Limb (tissue), 2 donors: ENCODE data around the gene PJA2.

Experiments
- DNase-seq, 2 donors: peaks; one replicate each; pipeline ENCODE4 v3.0.0-alpha.2; 2016; ENCODE audit errors: extremely low spot score in 2 of 2

PJA2 gene

GRCh38 chr5:109410389-109411148 is 795 bp upstream of the PJA2 start:
- DNase-seq: peak in 1 of 2 donors; percentile 80

DNA sequence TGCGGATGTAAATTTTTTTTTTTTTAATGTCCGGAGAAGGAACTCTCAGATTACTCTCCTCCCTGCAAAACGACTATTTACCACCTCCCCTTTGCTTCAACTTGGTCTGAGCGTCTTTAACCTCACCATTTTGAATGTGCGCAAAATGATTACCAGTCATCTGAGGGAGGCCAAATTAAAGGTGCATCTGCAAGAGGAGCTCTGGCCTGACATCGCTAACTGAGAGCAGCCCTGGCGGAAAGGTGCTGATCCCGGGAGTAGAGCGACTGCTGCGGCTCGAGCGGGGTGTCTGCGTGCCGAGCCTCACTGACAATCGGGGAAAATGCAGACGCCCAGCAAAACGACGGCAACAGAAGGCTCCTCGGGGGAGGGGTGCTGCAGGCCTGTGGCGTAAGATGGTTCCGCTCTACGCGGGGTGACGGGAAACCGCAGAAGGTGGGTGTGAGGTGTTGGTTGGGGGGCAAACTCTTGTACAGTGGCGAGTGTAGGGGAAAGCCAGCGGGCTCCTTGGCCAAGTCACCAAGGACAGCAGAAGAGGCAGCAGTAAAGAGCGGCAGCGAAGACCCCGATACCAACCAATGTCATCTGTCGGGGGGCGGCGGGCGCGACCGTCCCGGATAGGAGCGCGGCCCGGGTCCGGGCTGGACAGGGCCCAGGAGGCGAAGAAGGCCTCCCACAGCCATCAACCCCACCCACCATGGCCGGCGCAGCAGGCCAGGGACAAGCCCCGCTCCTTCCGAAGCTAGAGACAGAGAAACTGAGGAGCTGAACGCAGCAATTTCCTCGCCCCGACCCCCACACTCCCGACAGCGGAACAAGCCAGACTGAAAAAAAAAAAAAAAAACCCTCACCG is 557 bp downstream of the PJA2 start:
- peak; percentile 62 to 82 for DNase-seq

DNA sequence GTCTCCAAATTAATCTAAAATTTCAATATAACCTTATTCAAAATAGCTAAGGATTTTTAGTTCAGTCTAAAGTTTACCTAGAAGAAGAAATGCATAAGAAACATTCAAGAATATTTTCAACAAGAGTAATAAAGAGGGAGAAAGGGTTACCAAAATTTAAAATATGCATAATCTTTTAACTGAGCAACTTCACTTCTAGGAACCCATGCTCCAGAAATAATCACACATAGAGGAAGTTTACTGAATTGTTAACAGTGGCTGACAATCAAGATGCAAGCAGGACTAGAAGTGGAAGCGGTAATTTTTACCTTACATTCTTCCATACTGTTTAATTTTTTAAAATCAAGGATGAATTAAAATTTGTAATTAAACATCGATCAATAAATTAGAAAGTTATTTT is 1.9 kb downstream of the PJA2 start:
- no peak for DNase-seq

- no peak for DNase-seq
Measured at GRCh38 chr5:109406719-109407118, 3.1 kb downstream of the PJA2 start.

- no peak for DNase-seq
Measured at GRCh38 chr5:109404428-109404960, 5.3 kb downstream of the PJA2 start.

DNA sequence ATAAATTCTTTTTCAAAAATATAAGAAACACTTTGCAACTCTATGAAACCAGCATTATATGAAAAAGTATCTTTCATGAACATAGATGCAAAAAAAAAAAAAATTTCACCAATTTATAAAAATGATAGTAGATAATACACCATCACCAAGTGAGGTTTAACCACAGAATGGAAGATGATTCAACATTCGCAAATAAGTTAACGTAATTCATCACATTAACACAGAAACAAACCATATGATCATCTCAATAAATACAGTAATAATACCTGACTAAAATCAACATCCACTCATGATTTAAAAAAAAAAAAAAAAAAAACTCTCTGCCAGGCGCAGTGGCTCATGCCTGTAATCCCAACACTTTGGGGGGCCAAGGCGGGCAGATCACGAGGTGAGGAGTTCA is 6.3 kb downstream of the PJA2 start:
- no peak for DNase-seq

DNA sequence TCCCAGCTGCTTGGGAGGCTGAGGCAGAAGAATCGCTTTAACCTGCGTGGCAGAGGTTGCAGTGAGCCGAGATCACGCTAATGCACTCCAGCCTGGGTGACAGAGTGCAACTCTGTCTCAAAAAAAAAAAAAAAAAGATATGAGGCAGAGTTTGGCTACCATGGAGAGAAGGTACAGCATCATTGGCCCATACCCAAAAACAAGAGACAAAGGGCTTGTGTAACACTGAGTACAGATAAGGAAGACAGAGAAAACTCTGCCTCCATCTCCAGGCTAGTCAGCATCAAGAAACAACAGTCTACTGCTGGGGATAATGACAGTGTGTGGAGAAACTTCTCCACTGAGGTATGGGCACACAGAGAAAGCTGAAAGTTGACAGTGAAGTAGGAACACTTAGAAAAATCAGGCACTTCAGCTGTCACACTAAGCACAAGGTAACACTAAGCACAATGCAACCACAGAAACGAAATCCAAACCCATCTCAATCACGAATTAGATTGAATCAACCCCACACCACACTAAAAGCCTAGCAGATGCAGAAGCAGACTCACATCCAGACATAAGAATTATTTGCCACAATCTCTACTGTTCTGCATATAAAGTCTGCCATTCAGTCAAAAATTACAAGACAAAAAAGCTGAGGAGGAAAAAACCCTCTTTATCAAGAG is 10.5 kb downstream of the PJA2 start:
- DNase-seq: no peak

GRCh38 chr5:109396965-109397364 is 12.8 kb downstream of the PJA2 start:
- no peak for DNase-seq

- no peak for DNase-seq
Measured at GRCh38 chr5:109394806-109395205, 15.0 kb downstream of the PJA2 start.

DNA sequence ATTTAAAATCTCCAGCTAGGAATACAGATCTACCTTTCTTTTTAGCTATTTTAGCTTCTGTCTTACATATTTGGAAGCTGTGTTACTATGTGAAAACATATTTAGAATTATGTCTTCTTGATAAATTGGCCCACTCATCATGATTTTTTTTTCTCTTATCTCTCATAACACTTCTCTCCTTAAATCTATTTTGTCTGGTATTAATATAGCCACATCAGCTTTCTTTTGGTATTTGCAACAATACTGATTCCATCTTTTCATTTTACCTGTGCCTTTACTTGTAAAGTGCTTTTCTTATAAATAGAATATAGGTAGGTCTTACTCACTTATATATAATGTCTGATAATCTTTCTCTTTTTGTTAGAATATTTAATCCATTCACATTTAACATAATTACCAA is 19.6 kb downstream of the PJA2 start:
- no peak for DNase-seq

GRCh38 chr5:109388407-109388806 is 21.4 kb downstream of the PJA2 start:
- no peak for DNase-seq

GRCh38 chr5:109387408-109387974 is 22.3 kb downstream of the PJA2 start:
- no peak for DNase-seq

GRCh38 chr5:109378095-109378494 is 31.7 kb downstream of the PJA2 start:
- no peak for DNase-seq

GRCh38 chr5:109374625-109375024 is 35.1 kb downstream of the PJA2 start:
- DNase-seq: no peak

DNA sequence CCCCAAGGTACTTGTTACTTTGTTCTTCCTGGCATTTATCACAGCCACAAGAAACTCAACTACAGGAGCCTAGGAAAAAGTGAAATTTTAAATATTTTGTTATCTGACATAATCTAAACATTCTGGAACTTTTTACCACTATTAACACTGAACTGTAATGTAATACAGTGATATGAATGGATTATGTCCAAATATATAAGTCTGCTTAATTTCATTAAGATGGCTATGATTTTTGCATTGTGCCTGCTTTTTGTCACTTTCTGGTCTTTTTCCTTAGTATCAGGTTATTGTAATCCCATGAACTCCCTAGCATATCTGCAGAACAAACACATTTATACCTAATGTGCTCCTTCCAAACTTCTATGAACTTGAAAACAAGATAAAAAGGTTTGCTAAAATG is 35.8 kb downstream of the PJA2 start:
- DNase-seq: no peak

GRCh38 chr5:109370343-109370742 is 39.4 kb downstream of the PJA2 start:
- no peak for DNase-seq

GRCh38 chr5:109365653-109366052 is 44.1 kb downstream of the PJA2 start:
- no peak for DNase-seq

DNA sequence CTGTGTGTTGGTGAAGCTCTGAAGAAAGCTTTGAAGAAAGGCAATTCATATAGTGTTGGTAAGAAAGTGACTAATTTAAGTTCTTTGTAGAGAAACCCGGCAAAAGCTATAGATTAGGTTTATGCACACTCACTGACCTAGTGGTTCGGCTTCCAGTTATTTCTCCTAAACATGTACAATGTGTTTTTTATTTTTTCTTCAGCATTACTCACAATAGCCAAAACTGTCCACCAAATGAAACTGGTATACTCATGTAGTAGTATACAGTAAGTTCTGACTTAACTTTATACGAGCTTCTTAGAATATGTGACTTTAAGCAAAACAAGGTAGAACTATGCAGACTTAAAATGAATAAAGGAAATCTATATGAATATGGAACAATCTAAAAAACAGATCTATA is 44.8 kb downstream of the PJA2 start:
- DNase-seq: no peak

DNA sequence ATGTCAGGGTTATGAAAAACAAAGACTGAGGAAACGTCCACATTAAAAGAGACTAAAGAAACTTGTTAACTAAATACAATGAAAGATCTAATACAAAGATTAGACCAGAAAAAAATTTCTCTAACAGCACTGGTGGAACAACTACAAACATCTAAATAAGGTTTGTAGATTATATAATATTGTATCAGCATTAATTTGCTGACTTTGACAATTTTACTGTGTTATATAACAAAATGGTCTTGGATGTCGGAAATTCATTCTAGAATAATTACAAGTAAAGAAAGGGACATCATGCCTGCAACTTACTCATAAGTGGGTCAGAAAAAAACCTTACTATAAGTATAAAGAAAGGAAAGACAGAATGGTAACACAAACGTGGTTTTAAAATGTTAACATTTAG is 50.1 kb downstream of the PJA2 start:
- no peak for DNase-seq

DNA sequence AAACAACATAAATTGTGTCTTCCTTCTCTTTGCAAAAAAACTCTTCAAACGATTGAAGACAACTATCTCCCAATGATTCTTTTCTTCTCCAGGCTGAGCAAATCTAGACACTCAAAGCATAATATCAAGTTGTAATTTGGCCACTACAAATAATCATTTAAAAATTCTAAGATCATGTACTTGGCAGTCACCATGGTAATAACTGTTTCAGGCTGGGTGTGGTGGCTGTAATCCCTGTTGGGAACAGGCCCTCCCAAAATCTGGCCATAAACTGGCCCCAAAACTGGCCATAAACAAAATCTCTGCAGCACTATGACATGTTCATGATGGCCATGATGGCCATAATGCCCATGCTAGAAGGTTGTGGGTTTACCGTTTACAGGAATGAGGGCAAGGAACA is 52.0 kb downstream of the PJA2 start:
- DNase-seq: no peak

DNA sequence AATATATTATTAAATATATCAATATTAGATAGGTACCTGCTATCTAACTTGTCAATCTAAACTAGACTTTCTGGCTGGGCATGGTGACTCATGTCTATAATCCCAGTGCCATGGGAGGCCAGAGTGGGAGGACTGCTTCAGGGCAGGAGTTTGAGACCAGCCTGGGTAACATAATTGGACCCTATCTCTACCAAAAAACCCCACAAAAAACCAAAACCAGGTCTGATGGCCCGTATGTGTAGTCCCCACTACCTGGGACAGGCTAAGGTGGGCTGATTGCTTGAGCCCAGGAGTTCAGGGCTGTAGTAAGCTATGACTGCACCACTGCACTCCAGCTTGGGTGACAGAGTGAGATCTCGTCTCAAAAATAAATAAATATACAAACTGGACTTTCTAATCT is 55.0 kb downstream of the PJA2 start:
- no peak for DNase-seq
